Measurements from ENCODE around the gene KRT79.

Gene KRT79

GRCh38 chr12:52817699-52818238, 16.3 kb downstream of the KRT79 start:
- no peak for DNase-seq

GRCh38 chr12:52817003-52817698, 17.0 kb downstream of the KRT79 start:
- no peak for DNase-seq

GRCh38 chr12:52815676-52816588, 18.2 kb downstream of the KRT79 start:
- no peak for DNase-seq

- DNase-seq, result no peak
Observed at GRCh38 chr12:52815161-52815560, 18.9 kb downstream of the KRT79 start.

- no peak for DNase-seq
Observed at GRCh38 chr12:52814710-52815155, 19.4 kb downstream of the KRT79 start.

DNA sequence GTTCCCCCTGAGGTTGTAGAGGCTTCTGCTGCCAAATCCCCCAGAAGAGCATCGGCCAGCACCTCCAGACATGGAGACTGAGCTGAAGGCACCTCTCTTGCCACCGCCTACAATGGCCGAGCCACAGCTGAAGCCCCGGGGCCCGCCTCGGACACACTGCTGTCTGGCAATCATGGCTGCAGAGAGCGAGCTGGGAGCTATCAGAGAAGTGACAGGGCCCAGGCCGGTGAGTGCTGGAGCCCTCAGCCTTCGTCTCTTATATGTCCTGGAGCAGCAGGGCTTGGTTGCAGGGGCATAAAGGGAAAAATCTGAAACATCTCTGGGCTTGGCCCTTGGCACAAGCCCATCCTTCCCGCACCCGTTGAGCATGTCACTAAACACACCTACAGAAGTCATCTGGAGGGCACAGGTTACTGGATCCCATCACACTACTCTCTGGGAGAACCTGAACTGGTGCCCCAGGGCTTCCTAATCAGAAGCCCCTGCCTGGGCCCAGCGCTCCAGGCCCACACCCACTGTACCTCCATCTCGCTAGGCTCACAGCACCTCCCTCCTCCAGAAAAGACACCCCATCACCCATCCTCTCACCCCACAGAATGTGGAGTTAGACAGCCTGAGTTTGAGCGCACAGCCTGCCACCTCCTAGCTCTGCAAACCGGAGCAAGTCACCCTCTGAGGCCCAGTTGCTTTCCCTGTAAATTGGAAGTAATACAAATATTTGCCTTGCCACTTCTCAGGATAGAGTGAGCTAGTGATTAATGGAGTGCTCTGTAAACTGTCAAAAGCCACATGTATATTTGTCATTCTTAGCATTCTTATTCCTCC, 20.0 kb downstream of the KRT79 start, which contains the start of gene KRT4:
KRT4 (minus strand) TSS at position 232 of the 825 bp plus-strand sequence; CDS start at position 174, 58 bp downstream.
- no peak for DNase-seq

DNA sequence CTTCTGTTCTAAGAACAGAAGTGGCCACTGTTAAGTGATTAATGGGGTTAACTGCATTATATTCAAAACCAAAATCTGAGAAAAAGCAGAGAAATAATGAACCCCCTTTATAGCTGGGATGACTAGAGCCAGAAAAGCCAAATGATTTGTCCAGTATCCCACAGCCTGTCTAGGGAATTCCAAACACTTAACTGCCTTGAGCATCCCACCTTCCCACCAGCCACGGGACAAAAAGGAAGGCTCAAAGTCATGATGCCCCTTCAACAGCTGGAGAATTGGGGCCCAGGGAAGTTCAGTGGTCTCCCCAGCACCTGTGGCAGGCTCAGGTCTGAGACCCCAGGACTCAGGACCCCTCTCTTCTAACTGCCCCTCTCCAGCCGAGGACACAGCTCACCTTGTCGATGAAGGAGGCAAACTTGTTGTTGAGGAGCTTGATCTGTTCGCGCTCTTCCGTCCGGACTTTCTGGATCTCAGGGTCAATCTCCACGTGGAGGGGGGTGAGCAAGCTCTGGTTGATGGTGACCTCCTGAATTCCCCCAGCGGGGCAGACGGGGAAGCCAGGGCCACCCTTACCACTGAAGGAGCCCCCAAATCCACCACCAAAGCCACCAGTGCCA, 20.8 kb downstream of the KRT79 start:
- DNase-seq, result no peak

DNA sequence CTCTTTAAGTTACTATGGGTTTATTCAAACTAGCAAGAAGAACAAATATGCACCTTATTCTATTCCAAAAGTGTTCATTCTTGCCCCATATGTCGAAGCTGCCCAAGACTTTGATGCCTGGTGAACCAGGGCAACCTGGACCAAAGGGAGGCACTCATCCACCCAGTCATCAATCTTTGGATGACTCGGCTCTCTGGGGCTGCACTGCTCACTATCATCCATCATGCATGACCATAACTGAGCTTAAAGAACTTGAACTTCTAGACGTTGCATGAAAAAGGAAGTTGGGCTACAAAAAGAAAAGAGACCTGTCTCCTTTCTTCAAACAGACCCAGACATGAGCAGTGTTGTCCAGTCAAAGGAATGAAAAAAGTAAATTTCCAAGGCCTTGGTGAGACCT, 21.4 kb downstream of the KRT79 start:
- no peak for DNase-seq

GRCh38 chr12:52812073-52812400, 22.1 kb downstream of the KRT79 start:
- DNase-seq, result no peak

DNA sequence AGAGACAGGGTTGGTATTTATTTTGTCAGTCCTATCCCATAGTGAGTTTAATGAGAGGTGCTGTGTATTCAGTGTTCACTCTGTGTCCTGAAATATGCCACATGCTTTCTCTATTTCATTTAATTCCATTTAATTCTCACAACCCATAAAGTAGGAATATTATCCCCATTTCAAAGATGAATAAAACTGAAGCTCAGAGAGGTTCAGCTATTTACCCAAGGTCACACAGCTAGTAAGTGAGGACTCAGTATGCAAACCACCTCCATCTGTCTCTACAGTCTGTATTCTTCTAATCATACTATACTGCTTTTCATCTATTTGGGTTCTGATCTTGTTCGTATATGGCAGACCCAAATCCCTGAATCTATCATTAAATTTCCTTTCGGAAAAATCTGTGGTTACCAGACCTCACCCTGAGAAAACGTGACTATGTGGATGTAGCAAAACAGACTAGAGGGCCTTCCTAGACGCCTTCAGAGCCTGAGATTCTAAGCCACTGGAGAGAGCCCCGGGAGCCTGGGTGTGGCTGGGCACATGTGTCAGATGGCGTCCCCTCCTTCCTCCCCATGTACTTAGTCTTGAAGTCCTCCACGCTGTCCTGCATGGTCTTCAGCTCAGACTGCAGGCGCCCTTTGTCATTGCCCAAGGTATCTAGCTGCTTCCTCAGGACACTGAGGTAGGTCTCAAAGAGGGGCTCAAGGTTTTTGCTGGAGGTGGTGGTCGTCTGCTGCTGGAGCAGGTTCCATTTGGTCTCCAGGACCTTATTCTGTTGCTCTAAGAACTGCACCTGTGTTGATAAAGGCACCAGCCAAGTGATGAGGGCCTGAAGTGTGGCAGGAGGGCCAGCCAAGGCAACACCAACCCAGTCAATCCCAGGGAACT, 22.7 kb downstream of the KRT79 start:
- DNase-seq, result no peak

DNA sequence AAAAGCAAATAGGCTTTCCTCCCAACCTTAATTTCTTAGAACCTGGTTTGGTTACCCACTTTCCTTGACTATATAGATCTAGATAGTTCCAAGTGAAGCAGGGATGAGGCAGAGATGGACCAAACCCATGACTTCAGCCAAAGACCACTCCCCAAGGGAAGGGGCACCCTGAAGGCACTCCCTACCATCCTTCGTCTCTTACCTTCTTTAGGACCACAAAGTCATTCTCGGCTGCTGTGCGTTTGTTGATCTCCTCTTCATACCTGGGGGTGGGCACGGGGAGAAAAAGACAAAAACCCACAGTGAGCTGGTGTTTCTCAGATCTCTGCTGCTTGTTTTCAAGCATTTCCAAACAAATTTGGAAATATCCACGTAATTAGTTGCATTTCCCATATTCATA, 23.6 kb downstream of the KRT79 start:
- DNase-seq, result no peak

- no peak for DNase-seq
Observed at GRCh38 chr12:52809166-52809565, 24.9 kb downstream of the KRT79 start.

GRCh38 chr12:52808573-52809160, 25.4 kb downstream of the KRT79 start:
- no peak for DNase-seq

DNA sequence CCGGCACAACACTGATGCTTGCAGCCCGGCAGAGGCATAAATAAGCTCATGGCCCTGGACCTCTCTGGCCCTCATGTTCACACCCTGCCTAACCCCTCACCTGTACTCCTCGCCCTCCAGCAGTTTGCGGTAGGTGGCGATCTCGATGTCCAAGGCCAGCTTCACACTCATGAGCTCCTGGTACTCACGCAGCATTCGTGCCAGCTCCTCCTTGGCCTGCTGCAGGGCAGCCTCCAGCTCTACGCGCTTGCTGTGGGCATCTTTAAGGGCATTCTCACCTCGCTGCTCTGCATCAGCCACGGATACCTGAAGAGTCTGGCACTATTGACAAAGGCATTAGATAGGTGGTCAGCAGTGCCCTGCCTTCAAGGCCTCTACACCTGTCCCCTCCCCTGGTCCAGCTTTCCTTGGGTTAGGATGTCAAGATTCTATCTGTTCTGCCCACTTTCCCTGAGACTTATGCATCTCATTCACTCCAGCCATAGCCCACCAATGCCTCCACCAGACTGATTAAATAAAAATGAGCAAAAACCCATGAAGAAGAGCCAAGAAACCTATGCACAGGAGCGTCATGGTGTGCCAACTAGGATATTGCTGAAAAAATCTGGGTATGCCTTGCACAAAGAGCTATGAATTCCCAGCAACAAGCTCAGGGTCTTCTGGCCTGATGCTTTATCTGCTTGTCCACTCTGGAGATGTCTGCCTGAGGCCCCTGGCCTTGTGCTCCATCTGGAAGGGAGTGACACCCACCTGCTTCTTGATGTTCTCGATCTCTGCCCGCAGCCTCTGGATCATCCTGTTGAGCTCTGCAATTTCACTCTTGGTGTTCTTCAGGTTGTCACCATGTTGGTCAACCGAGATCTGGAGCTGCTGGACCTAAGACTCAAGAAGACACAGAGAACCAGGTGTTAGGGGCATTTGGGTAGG, 26.3 kb downstream of the KRT79 start:
- no peak for DNase-seq

- no peak for DNase-seq
Observed at GRCh38 chr12:52806821-52807543, 27.1 kb downstream of the KRT79 start.

GRCh38 chr12:52806169-52806811, 27.8 kb downstream of the KRT79 start:
- no peak for DNase-seq

DNA sequence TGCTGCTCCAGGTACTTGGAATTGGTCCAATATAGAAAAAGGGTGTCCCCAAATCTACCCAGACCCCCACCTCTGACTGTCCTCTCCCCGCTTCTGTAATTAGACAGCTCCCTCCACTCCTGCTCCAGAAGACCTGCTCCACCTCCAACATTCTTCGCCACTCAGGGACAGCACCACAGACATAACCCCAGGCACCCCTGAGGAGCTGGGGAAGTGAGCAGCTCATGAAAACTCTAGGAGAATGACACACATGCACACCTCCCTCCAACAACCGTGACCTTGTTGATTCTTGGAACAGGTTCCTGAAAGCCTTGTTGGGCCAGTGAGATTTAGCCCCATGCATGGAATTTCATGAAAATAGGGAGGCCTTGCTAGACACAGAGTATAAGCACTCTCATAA, 28.4 kb downstream of the KRT79 start:
- no peak for DNase-seq

GRCh38 chr12:52805000-52805399, 29.1 kb downstream of the KRT79 start:
- DNase-seq, result no peak

DNA sequence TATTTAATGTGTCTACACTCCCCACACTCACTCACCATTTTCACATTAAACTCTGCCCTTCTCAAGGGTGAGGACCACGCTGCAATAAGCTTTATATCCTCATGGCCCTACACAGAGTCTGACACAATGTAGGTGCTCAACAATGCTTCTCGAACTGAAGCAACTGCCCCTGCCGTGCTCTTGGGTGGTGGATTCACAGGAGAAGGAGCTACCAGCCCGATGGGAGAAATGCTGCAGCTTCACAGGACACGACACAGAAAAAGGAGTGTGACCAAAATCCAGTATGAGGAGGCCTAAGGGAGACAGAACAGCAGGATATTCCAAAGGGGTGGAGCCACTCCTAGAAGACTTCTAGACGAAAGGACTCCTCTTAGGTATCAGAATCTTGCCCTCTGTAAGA, 31.7 kb downstream of the KRT79 start:
- DNase-seq, result no peak
